HepG2 (cell line): Measurements from ENCODE around the gene GLIS1. TPM values are rescaled to one million over a fixed set of nuclear protein-coding genes. Genes with fewer than 3 reads are reported as not detected.

ENCODE experiments used
- ATAC-seq: fragments of 200-7000 bp; cut with Tn5 transposase; 3 replicates; pipeline ENCODE4 v1.9.1; 2020; ENCODE audit warnings: mild to moderate bottlenecking, moderate library complexity
- BruUV-seq: library from RNA; stranded (reverse); fragments of 400-500 nt; replicated peaks from 2 replicates; lab custom pipeline; 2021; lab: Mats Ljungman, UMichigan
- CTCF ChIA-PET: fragments of 300-600 bp; formaldehyde crosslinking; extraction: SDS; loops from one replicate; lab custom pipeline; 2021; ENCODE audit warnings: low total read pairs, inconsistent platforms, low intra/inter-chr PET ratio; lab: Yijun Ruan, JAX
- POLR2A ChIA-PET: fragments of 350-600 bp; sonication (Branson Sonifier 250); formaldehyde crosslinking; loops from one replicate; lab custom pipeline; 2020; ENCODE audit warnings: antibody characterized with exemption, inconsistent platforms; lab: Yijun Ruan, JAX
- DNase-seq: peaks from one replicate; pipeline ENCODE4 v3.0.0-alpha.2; 2015; ENCODE audit warnings: low spot score
- FAIRE-seq: peaks from 3 replicates; lab custom pipeline; 2011; peaks lifted over from hg19 to GRCh38; lab: Jason Lieb, UNC
- H2AFZ ChIP-seq: one replicate; pipeline ENCODE4 v1.6.1; 2011; ENCODE audit warnings: low read length, inconsistent platforms
- H3K27ac ChIP-seq: fragments of 300-600 bp; 3 replicates; pipeline ENCODE4 v1.8.0; 2011; ENCODE audit warnings: mixed run types, mild to moderate bottlenecking, mixed read lengths, low read length, inconsistent platforms; ENCODE audit not compliant: insufficient read depth; ENCODE audit errors: extremely low read length
- H3K27me3 ChIP-seq, 2 experiments: fragments of 200-600 bp in 1 of 2; 2 replicates in 1 of 2; 3 replicates in 1 of 2; pipeline versions ENCODE4 v1.6.0 to v1.8.0; 2011; ENCODE audit warnings: low read length in 2 of 2, mild to moderate bottlenecking in 2 of 2, moderate library complexity in 2 of 2, inconsistent platforms in 1 of 2; ENCODE audit not compliant: insufficient read depth in 2 of 2, control insufficient read depth in 1 of 2
- H3K36me3 ChIP-seq, 2 experiments: fragments of 200-600 bp in 1 of 2; replicated peaks in 1 of 2; 2 replicates in 1 of 2; 3 replicates in 1 of 2; pipeline versions ENCODE4 v1.5.1 to v1.8.0; 2011; ENCODE audit warnings: low read length in 2 of 2, inconsistent platforms in 1 of 2; ENCODE audit not compliant: insufficient read depth in 2 of 2, control insufficient read depth in 1 of 2
- H3K4me1 ChIP-seq: 2 replicates; pipeline ENCODE4 v1.5.1; 2012; ENCODE audit warnings: low read length, inconsistent platforms; ENCODE audit not compliant: insufficient read depth
- H3K4me2 ChIP-seq: 2 replicates; pipeline ENCODE4 v1.6.0; 2011; ENCODE audit warnings: low read depth, low read length, inconsistent platforms
- H3K4me3 ChIP-seq, 3 experiments: fragments of 200-600 bp in 1 of 3; sonication (generic), shearing (Covaris generic) in 1 of 3; replicated peaks in 1 of 3; 2 replicates each; pipeline ENCODE4 v1.5.1; 2011 to 2016; ENCODE audit warnings: low read length in 3 of 3, inconsistent platforms in 2 of 3, low read depth in 2 of 3, mild to moderate bottlenecking in 2 of 3, control low read depth in 1 of 3, mixed read lengths in 1 of 3; ENCODE audit not compliant: insufficient read depth in 1 of 3
- H3K79me2 ChIP-seq: one replicate; pipeline ENCODE4 v1.6.1; 2011; ENCODE audit warnings: low read length, inconsistent platforms; ENCODE audit not compliant: insufficient read depth
- H3K9ac ChIP-seq: 2 replicates; pipeline ENCODE4 v1.6.0; 2011; ENCODE audit warnings: mild to moderate bottlenecking, low read depth, low read length, inconsistent platforms; ENCODE audit not compliant: insufficient read depth
- H3K9me3 ChIP-seq: 2 replicates; pipeline ENCODE4 v1.5.1; 2012; ENCODE audit warnings: mild to moderate bottlenecking, low read length
- H4K20me1 ChIP-seq: 2 replicates; pipeline ENCODE4 v1.6.0; 2011; ENCODE audit warnings: inconsistent platforms, mild to moderate bottlenecking, low read length, moderate library complexity; ENCODE audit not compliant: insufficient read depth
- HNF4G ChIP-seq, 2 experiments: sonication (generic) in 1 of 2; formaldehyde crosslinking in 1 of 2; IDR thresholded peaks; 2 replicates each; pipeline versions ENCODE4 v1.4.0 to v1.6.1; 2011 to 2020; ENCODE audit warnings: borderline replicate concordance in 2 of 2, low read depth in 2 of 2, mild to moderate bottlenecking in 2 of 2, low read length in 1 of 2, missing genetic modification reagents in 1 of 2, moderate library complexity in 1 of 2
- KLF12 ChIP-seq: sonication (generic); formaldehyde crosslinking; IDR thresholded peaks from 2 replicates; pipeline ENCODE4 v1.4.0; 2020; ENCODE audit warnings: missing genetic modification reagents, borderline replicate concordance
- MXD4 ChIP-seq: IDR thresholded peaks from 2 replicates; pipeline ENCODE4 v1.6.1; 2016; ENCODE audit warnings: mild to moderate bottlenecking, missing biosample characterization, missing genetic modification reagents
- NCOR1 ChIP-seq: fragments of 200-600 bp; sonication (generic); IDR thresholded peaks from 2 replicates; pipeline ENCODE4 v1.7.0; 2017; ENCODE audit warnings: antibody characterized with exemption, low read length, borderline replicate concordance
- ZNF225 ChIP-seq: sonication (generic); formaldehyde crosslinking; IDR thresholded peaks from 2 replicates; pipeline ENCODE4 v1.4.0; 2020; ENCODE audit warnings: mild to moderate bottlenecking, missing genetic modification reagents
- ZSCAN25 ChIP-seq: sonication (generic); formaldehyde crosslinking; IDR thresholded peaks from 2 replicates; pipeline ENCODE4 v1.8.0; 2022; ENCODE audit warnings: mild to moderate bottlenecking, missing genetic modification reagents
- WGBS: methylation state at CpG from one replicate; pipeline ENCODE4 v1.1.6; 2017; ENCODE audit warnings: low lambda C conversion rate; 5-methylcytosine and 5-hydroxymethylcytosine counted together
- in situ Hi-C: cut with HindIII; loops from 2 replicates; pipeline ENCODE4 v1.10.0; 2017; ENCODE audit warnings: low pct_unique_long_range_greater_than_20kb; ENCODE audit not compliant: extremely low pct_ligation_motif_present
- intact Hi-C: fragments of 100-400 bp; cut with micrococcal nuclease; formaldehyde crosslinking; loops from one replicate; pipeline ENCODE4 v1.10.0; 2022; ENCODE audit not compliant: unreplicated experiment
- polyA plus RNA-seq, 8 experiments: library from polyadenylated mRNA; depleted of rRNA in 3 of 8; stranded (reverse) in 7 of 8; unstranded in 1 of 8; fragments of >200 nt; fragmentation: Illumina TruSeq in 4 of 8; extraction: Trizol in 4 of 8; gene quantifications; 2 replicates each; pipeline versions ENCODE4 v1.2.1 to v1.2.3, GENCODE V29; 2011 to 2016; ENCODE audit warnings: low read depth in 4 of 8, missing spikeins in 1 of 8, mixed read lengths in 1 of 8; ENCODE audit not compliant: insufficient read depth in 1 of 8
- total RNA-seq, 5 experiments: library from RNA; depleted of rRNA; stranded (reverse); fragments of >200 nt; fragmentation: Illumina TruSeq; extraction: Trizol; gene quantifications; 2 replicates each; pipeline ENCODE4 v1.2.3, GENCODE V29; 2016; ENCODE audit warnings: low read depth in 1 of 5

Gene GLIS1
- total and polyA plus RNA-seq, 2 of the 13 experiments (the other 11 are each of a cell fraction or from before 2014, with no cell fraction given): 0.03 TPM; not detected in 1

DNA sequence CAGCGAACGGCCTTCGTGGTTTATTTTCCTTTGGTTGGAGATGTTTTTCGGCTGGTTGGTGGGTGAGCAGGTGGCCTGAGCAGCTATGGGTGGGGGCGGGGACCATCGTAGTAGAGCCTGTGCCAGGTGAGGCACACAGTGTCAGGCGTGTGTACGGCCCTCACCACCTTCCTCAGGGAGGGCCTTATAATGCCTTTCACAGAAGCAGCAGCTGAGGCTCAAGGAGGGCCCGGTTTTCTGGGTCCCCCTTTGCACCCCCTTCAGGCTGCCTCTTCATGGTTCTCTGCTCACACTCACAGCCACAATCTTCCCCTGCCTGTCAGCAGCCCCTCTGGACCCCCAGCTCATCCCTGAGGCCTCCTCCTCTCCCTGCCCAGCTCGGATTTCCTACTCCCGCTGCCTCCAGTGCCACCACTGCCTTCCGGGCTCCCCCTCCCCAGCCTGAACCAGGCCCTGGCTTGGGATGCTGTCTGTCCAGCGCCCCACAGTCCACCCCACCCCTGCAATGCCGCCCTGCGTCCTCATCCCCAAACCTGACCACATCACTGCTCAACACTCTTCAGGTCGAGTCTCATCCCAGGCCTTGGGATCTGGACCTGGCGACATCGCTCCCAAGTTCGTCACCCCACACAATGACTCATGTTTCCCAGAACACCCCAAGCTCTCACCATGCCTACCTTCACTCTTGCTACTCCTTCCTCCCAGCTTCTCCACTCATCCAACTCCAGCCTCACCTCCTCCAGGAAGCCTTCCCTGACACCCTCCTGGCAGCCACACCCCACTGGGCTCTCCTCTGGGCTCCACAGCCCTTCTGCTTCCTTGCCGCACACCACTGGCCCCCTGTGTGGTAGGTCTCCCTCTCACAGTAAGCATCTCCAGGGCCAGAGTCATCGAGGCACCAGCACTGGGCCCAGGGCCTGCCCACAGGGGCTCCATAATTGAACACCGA lies 225.9 kb downstream of the GLIS1 start:
- Histone ChIP-seq H3K79me2 (no peaks in the 10 kb centered on the region), H3K9me3 (no peaks in the 10 kb centered on the region), H3K4me2 (no peak overlapping the region), H3K27ac (no peak overlapping the region), H3K4me1 (no peaks in the 10 kb centered on the region), H3K9ac (no peak overlapping the region), H4K20me1 (no peaks in the 10 kb centered on the region), H2AFZ (no peak overlapping the region), H3K4me3 (no peak overlapping the region), H3K36me3 (no peaks in the 10 kb centered on the region), H3K27me3 (peaks cover 14 to 47% of the 10 kb centered on the region in 2 experiments)
- no TSS peak for BruUV-seq
- ChIA-PET POLR2A (no interaction called here), CTCF (no interaction called here)
- TF ChIP-seq NCOR1 (no peak), KLF12 (CRISPR knock-in tag) (no peak), HNF4G (IDR thresholded peaks at IDR 0.05; ENCODE audit: borderline replicate concordance, low read depth, low read length) (no peak), HNF4G (CRISPR knock-in tag; IDR thresholded peaks at IDR 0.05; ENCODE audit: borderline replicate concordance, low read depth) (no peak), MXD4 (CRISPR knock-in tag) (no peak), ZSCAN25 (no peak), ZNF225 (CRISPR knock-in tag) (no peak)
- FAIRE-seq (no peak), DNase-seq (no peak), ATAC-seq (no peak)
- 30% methylated on average over 16 of the region's 22 CpGs for WGBS
- intact Hi-C loops: no loop called here
- in situ Hi-C loops: no loop called here
